ENCODE results near the gene SHROOM1. TPM values are rescaled to one million over a fixed set of nuclear protein-coding genes. Genes with fewer than 3 reads are reported as not detected.

Gene SHROOM1
- total RNA-seq, 1 experiment from 2014 or later, result 23.3 TPM

- Histone ChIP-seq H3K36me3 (ENCODE audit: low read depth) (no peaks in the 10 kb centered on the region), H3K79me2 (ENCODE audit: low read depth) (no peaks in the 10 kb centered on the region), H3K9me3 (ENCODE audit: insufficient read depth, low read depth) (no peaks in the 10 kb centered on the region), H3K9me2 (ENCODE audit: insufficient read depth) (no peaks in the 10 kb centered on the region), H3F3A (ENCODE audit: insufficient read depth, low read depth) (peaks cover 53% of the 10 kb centered on the region), H3K27me3 (ENCODE audit: insufficient read depth, low read depth) (no peaks in the 10 kb centered on the region), H3K4me2 (peak overlapping the region; percentile 54), H4K20me1 (ENCODE audit: insufficient read depth) (no peaks in the 10 kb centered on the region), H3K4me1 (replicated peaks; ENCODE audit: insufficient read depth) (peaks cover 59% of the 10 kb centered on the region), H3K4me3 (peak overlapping the region; percentile 25; the same call in 1 of the 2 replicates), H2AFZ (peak overlapping the region; percentile 1; the same call in 1 of the 2 replicates), H3K27ac (peak overlapping the region; percentile 90)
- BruUV-seq (replicated peaks), result no TSS peak
- ChIA-PET CTCF (no interaction called here), POLR2A (ENCODE audit: unreplicated experiment) (interaction anchor here (0.7 kb wide), 1 partner anchor 125 kb away, joined by 3 read pairs; the partner anchor contains the start of gene AFF4)
- TF ChIP-seq EZH2 (IDR thresholded peaks at IDR 0.05; ENCODE audit: low read depth) (no peak), CTCF (conservative IDR thresholded peaks at IDR 0.05) (no peak)
- intact Hi-C loops (cut with micrococcal nuclease; ENCODE audit: unreplicated experiment), result no loop called here
- DNase-seq, result peak; percentile 38 to 84
Observed at GRCh38 chr5:132837868-132838267, 7.4 kb upstream of the SHROOM1 start.

- POLR2A ChIA-PET (ENCODE audit: unreplicated experiment), result interaction anchor here (0.6 kb wide), 1 partner anchor 341 kb away, joined by 5 read pairs; no protein-coding TSS in a partner anchor
- H3K36me3 ChIP-seq (ENCODE audit: low read depth), result no peaks in the 10 kb centered on the region
- H2AFZ ChIP-seq, result no peak overlapping the region
- TF ChIP-seq CTCF (conservative IDR thresholded peaks at IDR 0.05), result no peak
- TF ChIP-seq EZH2 (IDR thresholded peaks at IDR 0.05; ENCODE audit: low read depth), result no peak
- H3F3A ChIP-seq (ENCODE audit: insufficient read depth, low read depth), result peaks cover 53% of the 10 kb centered on the region
- H4K20me1 ChIP-seq (ENCODE audit: insufficient read depth), result no peaks in the 10 kb centered on the region
- intact Hi-C loops (cut with micrococcal nuclease; ENCODE audit: unreplicated experiment), result no loop called here
- CTCF ChIA-PET, result no interaction called here
- H3K9me2 ChIP-seq (ENCODE audit: insufficient read depth), result no peaks in the 10 kb centered on the region
- no peaks in the 10 kb centered on the region for H3K9me3 ChIP-seq (ENCODE audit: insufficient read depth, low read depth)
- no peaks in the 10 kb centered on the region for H3K27me3 ChIP-seq (ENCODE audit: insufficient read depth, low read depth)
- H3K4me3 ChIP-seq, result no peak overlapping the region
- H3K4me1 ChIP-seq (replicated peaks; ENCODE audit: insufficient read depth), result peaks cover 59% of the 10 kb centered on the region
- no peak for DNase-seq
- peak overlapping the region; percentile 90 for H3K27ac ChIP-seq
- H3K79me2 ChIP-seq (ENCODE audit: low read depth), result no peaks in the 10 kb centered on the region
- peak overlapping the region; percentile 54; the same call in 1 of the 2 replicates for H3K4me2 ChIP-seq
- no TSS peak for BruUV-seq (replicated peaks)
Observed at GRCh38 chr5:132836852-132837251, 6.4 kb upstream of the SHROOM1 start.

GRCh38 chr5:132834057-132834456 lies 3.6 kb upstream of the SHROOM1 start:
- intact Hi-C loops (cut with micrococcal nuclease; ENCODE audit: unreplicated experiment), result no loop called here
- Histone ChIP-seq H3K27ac (no peak overlapping the region), H4K20me1 (ENCODE audit: insufficient read depth) (no peaks in the 10 kb centered on the region; the same call in 1 of the 2 replicates), H3K27me3 (ENCODE audit: insufficient read depth, low read depth) (no peaks in the 10 kb centered on the region), H3K36me3 (ENCODE audit: low read depth) (no peaks in the 10 kb centered on the region), H3K4me2 (no peak overlapping the region), H3K4me3 (no peak overlapping the region), H3K9me2 (ENCODE audit: insufficient read depth) (no peaks in the 10 kb centered on the region), H3F3A (ENCODE audit: insufficient read depth, low read depth) (peaks cover 25% of the 10 kb centered on the region), H2AFZ (no peak overlapping the region), H3K9me3 (ENCODE audit: insufficient read depth, low read depth) (no peaks in the 10 kb centered on the region), H3K4me1 (replicated peaks; ENCODE audit: insufficient read depth) (peaks cover 41% of the 10 kb centered on the region), H3K79me2 (ENCODE audit: low read depth) (peaks cover 7% of the 10 kb centered on the region; the same call in 1 of the 2 replicates)
- CTCF ChIA-PET, result no interaction called here
- DNase-seq, result no peak
- BruUV-seq (replicated peaks), result no TSS peak
- TF ChIP-seq CTCF (conservative IDR thresholded peaks at IDR 0.05) (no peak), EZH2 (IDR thresholded peaks at IDR 0.05; ENCODE audit: low read depth) (no peak)
- POLR2A ChIA-PET (ENCODE audit: unreplicated experiment), result no interaction called here
